Effector memory CD4-positive, alpha-beta T cell (primary cell): ENCODE data around the gene OR7A5.
"Not testable (repeated sequence)": the region's sequence is repeated elsewhere in the genome, so short reads cannot be mapped to it uniquely, and the experiment has no call there.

ENCODE experiments used
- DNase-seq, 3 donors: peaks; one replicate each; pipeline ENCODE4 v3.0.0-alpha.2; 2020
- H3K27ac ChIP-seq: 2 replicates; pipeline ENCODE4 v1.7.0; 2013; ENCODE audit warnings: mild to moderate bottlenecking, low read length, moderate library complexity; ENCODE audit not compliant: insufficient read depth, poor library complexity, severe bottlenecking
- H3K27me3 ChIP-seq: replicated peaks from 2 replicates; pipeline ENCODE4 v1.7.0; 2013; ENCODE audit warnings: mild to moderate bottlenecking, low read length; ENCODE audit not compliant: insufficient read depth, control insufficient read depth, poor library complexity, severe bottlenecking
- H3K36me3 ChIP-seq: 2 replicates; pipeline ENCODE4 v1.7.0; 2013; ENCODE audit warnings: mild to moderate bottlenecking, low read length, moderate library complexity; ENCODE audit not compliant: control insufficient read depth, insufficient read depth
- H3K4me1 ChIP-seq: 2 replicates; pipeline ENCODE4 v1.7.0; 2013; ENCODE audit warnings: low read length, mild to moderate bottlenecking; ENCODE audit not compliant: control insufficient read depth, insufficient read depth, poor library complexity, severe bottlenecking
- H3K4me3 ChIP-seq: 2 replicates; pipeline ENCODE4 v1.7.0; 2013; ENCODE audit warnings: low read length, low read depth, mild to moderate bottlenecking; ENCODE audit not compliant: insufficient read depth, poor library complexity, severe bottlenecking
- H3K9me3 ChIP-seq: 2 replicates; pipeline ENCODE4 v1.7.0; 2013; ENCODE audit warnings: mild to moderate bottlenecking, low read length, moderate library complexity; ENCODE audit not compliant: control insufficient read depth

OR7A5 gene

GRCh38 chr19:14821937-14822336, 13.0 kb downstream of the OR7A5 start:
- no peaks in the 10 kb centered on the region for H3K9me3 ChIP-seq
- H3K27me3 ChIP-seq: no peaks in the 10 kb centered on the region
- H3K27ac ChIP-seq: no peak overlapping the region
- H3K4me3 ChIP-seq: no peak overlapping the region
- H3K4me1 ChIP-seq: no peaks in the 10 kb centered on the region
- no peak for DNase-seq
- no peaks in the 10 kb centered on the region for H3K36me3 ChIP-seq

- Histone ChIP-seq H3K36me3 (no peaks in the 10 kb centered on the region), H3K4me1 (no peaks in the 10 kb centered on the region)
- DNase-seq: no peak
Observed at GRCh38 chr19:14818588-14818987, 16.4 kb downstream of the OR7A5 start.

GRCh38 chr19:14817052-14817451, 17.9 kb downstream of the OR7A5 start:
- Histone ChIP-seq H3K4me3 (no peak overlapping the region), H3K27ac (no peak overlapping the region), H3K4me1 (no peaks in the 10 kb centered on the region), H3K36me3 (no peaks in the 10 kb centered on the region), H3K27me3 (no peaks in the 10 kb centered on the region), H3K9me3 (no peaks in the 10 kb centered on the region)
- DNase-seq: no peak

More at GRCh38 chr19:14818588-14818987, 16.4 kb downstream of the OR7A5 start:
- Histone ChIP-seq H3K27ac (no peak overlapping the region), H3K27me3 (no peaks in the 10 kb centered on the region), H3K4me3 (no peak overlapping the region), H3K9me3 (no peaks in the 10 kb centered on the region)

- DNase-seq: no peak
- no peaks in the 10 kb centered on the region for H3K36me3 ChIP-seq
- no peaks in the 10 kb centered on the region for H3K27me3 ChIP-seq
- H3K9me3 ChIP-seq: no peaks in the 10 kb centered on the region
- H3K4me1 ChIP-seq: no peaks in the 10 kb centered on the region
- H3K27ac ChIP-seq: no peak overlapping the region
- H3K4me3 ChIP-seq: no peak overlapping the region
Observed at GRCh38 chr19:14814982-14815652, 19.9 kb downstream of the OR7A5 start.

GRCh38 chr19:14809272-14810057, 25.5 kb downstream of the OR7A5 start:
- no peak overlapping the region for H3K27ac ChIP-seq
- H3K4me1 ChIP-seq: no peaks in the 10 kb centered on the region
- no peak overlapping the region for H3K4me3 ChIP-seq
- no peaks in the 10 kb centered on the region for H3K36me3 ChIP-seq
- no peaks in the 10 kb centered on the region for H3K27me3 ChIP-seq
- DNase-seq: no peak
- H3K9me3 ChIP-seq: no peaks in the 10 kb centered on the region

GRCh38 chr19:14804765-14805164, 30.2 kb downstream of the OR7A5 start:
- Histone ChIP-seq H3K27ac (no peak overlapping the region), H3K27me3 (no peaks in the 10 kb centered on the region), H3K9me3 (no peaks in the 10 kb centered on the region), H3K4me3 (no peak overlapping the region), H3K36me3 (no peaks in the 10 kb centered on the region), H3K4me1 (no peaks in the 10 kb centered on the region)
- DNase-seq: no peak

GRCh38 chr19:14798760-14799159, 36.2 kb downstream of the OR7A5 start:
- H3K36me3 ChIP-seq: no peaks in the 10 kb centered on the region
- H3K4me1 ChIP-seq: no peaks in the 10 kb centered on the region
- no peak overlapping the region for H3K27ac ChIP-seq
- H3K4me3 ChIP-seq: no peak overlapping the region
- no peak for DNase-seq
- H3K9me3 ChIP-seq: no peaks in the 10 kb centered on the region
- H3K27me3 ChIP-seq: no peaks in the 10 kb centered on the region

GRCh38 chr19:14796021-14796420, 39.0 kb downstream of the OR7A5 start:
- no peak overlapping the region for H3K27ac ChIP-seq
- H3K9me3 ChIP-seq: no peaks in the 10 kb centered on the region
- H3K36me3 ChIP-seq: no peaks in the 10 kb centered on the region
- no peaks in the 10 kb centered on the region for H3K4me1 ChIP-seq
- H3K27me3 ChIP-seq: no peaks in the 10 kb centered on the region
- no peak overlapping the region for H3K4me3 ChIP-seq
- DNase-seq: no peak

- no peak for DNase-seq
- Histone ChIP-seq H3K4me1 (no peaks in the 10 kb centered on the region), H3K9me3 (no peaks in the 10 kb centered on the region), H3K4me3 (no peak overlapping the region), H3K36me3 (no peaks in the 10 kb centered on the region), H3K27ac (no peak overlapping the region), H3K27me3 (no peaks in the 10 kb centered on the region)
Observed at GRCh38 chr19:14795078-14795721, 39.8 kb downstream of the OR7A5 start.

- not testable (repeated sequence) for H3K4me3 ChIP-seq, H3K4me1 ChIP-seq, H3K9me3 ChIP-seq, DNase-seq, H3K27ac ChIP-seq, H3K36me3 ChIP-seq, H3K27me3 ChIP-seq
Observed at GRCh38 chr19:14792250-14792649, 42.7 kb downstream of the OR7A5 start.
